GM23338 (cell line): ENCODE data around the gene RAD51B. TPM values are rescaled to one million over a fixed set of nuclear protein-coding genes. Genes with fewer than 3 reads are reported as not detected.

Source experiments
- ATAC-seq: fragments of 200-7000 bp; cut with Tn5 transposase; 3 replicates; pipeline ENCODE4 v1.9.1; 2020
- DNase-seq: peaks from one replicate; pipeline ENCODE4 v3.0.0-alpha.2; 2015; ENCODE audit warnings: low spot score
- H2AFZ ChIP-seq: fragments of 200-600 bp; sonication (generic); 2 replicates; pipeline ENCODE4 v1.8.0; 2016; ENCODE audit warnings: antibody characterized with exemption, mild to moderate bottlenecking, moderate library complexity
- H3F3A ChIP-seq: fragments of 200-600 bp; sonication (generic); replicated peaks from 2 replicates; pipeline ENCODE4 v1.8.0; 2017; ENCODE audit warnings: antibody characterized with exemption, mixed run types, low read depth
- H3K27ac ChIP-seq: fragments of 200-600 bp; sonication (generic); 2 replicates; pipeline ENCODE4 v1.6.1; 2016; ENCODE audit warnings: low read depth
- H3K27me3 ChIP-seq: fragments of 200-600 bp; sonication (generic); 2 replicates; pipeline ENCODE4 v1.8.0; 2016; ENCODE audit warnings: mild to moderate bottlenecking, mixed run types, moderate library complexity; ENCODE audit not compliant: insufficient read depth
- H3K36me3 ChIP-seq: fragments of 200-600 bp; sonication (generic); 2 replicates; pipeline ENCODE4 v1.8.0; 2016; ENCODE audit warnings: mild to moderate bottlenecking; ENCODE audit not compliant: insufficient read depth
- H3K4me1 ChIP-seq: fragments of 200-600 bp; sonication (generic); 2 replicates; pipeline ENCODE4 v1.8.0; 2016; ENCODE audit warnings: mild to moderate bottlenecking, moderate library complexity; ENCODE audit not compliant: insufficient read depth
- H3K4me2 ChIP-seq: fragments of 200-600 bp; sonication (generic); 2 replicates; pipeline ENCODE4 v1.7.1; 2017; ENCODE audit warnings: mixed run types
- H3K4me3 ChIP-seq: fragments of 200-600 bp; sonication (generic); 2 replicates; pipeline ENCODE4 v1.6.1; 2016; ENCODE audit warnings: mixed run types
- H3K79me2 ChIP-seq: fragments of 200-600 bp; sonication (generic); replicated peaks from 2 replicates; pipeline ENCODE4 v1.8.0; 2017; ENCODE audit warnings: mild to moderate bottlenecking; ENCODE audit not compliant: insufficient read depth
- H3K9me2 ChIP-seq: fragments of 200-600 bp; sonication (generic); 2 replicates; pipeline ENCODE4 v1.8.0; 2017; ENCODE audit not compliant: insufficient read depth
- H4K20me1 ChIP-seq: fragments of 200-600 bp; sonication (generic); replicated peaks from 2 replicates; pipeline ENCODE4 v1.8.0; 2017; ENCODE audit warnings: mild to moderate bottlenecking; ENCODE audit not compliant: insufficient read depth
- H3K27ac Mint-ChIP-seq: 2 replicates; pipeline ENCODE4 v1.8.0; 2020; ENCODE audit warnings: inconsistent platforms, mild to moderate bottlenecking, moderate library complexity, mixed read lengths
- H3K27me3 Mint-ChIP-seq: 3 replicates; pipeline ENCODE4 v1.8.0; 2022; ENCODE audit warnings: low read depth, mild to moderate bottlenecking, moderate library complexity, mixed read lengths, inconsistent platforms; ENCODE audit not compliant: insufficient read depth, poor library complexity
- H3K36me3 Mint-ChIP-seq: 3 replicates; pipeline ENCODE4 v1.8.0; 2021; ENCODE audit warnings: low read depth, mild to moderate bottlenecking, inconsistent platforms, moderate library complexity, mixed read lengths
- H3K4me1 Mint-ChIP-seq: 3 replicates; pipeline ENCODE4 v1.8.0; 2020; ENCODE audit warnings: mild to moderate bottlenecking, inconsistent platforms, mixed read lengths
- H3K4me3 Mint-ChIP-seq: 3 replicates; pipeline ENCODE4 v1.8.0; 2021; ENCODE audit warnings: moderate library complexity, mild to moderate bottlenecking, inconsistent platforms, mixed read lengths
- H3K9me3 Mint-ChIP-seq: 3 replicates; pipeline ENCODE4 v1.8.0; 2020; ENCODE audit warnings: moderate library complexity, mild to moderate bottlenecking, inconsistent platforms, mixed read lengths
- CREB1 ChIP-seq: fragments of 250-450 bp; sonication (Bioruptor Pico); IDR thresholded peaks from 2 replicates; pipeline ENCODE4 v1.5.0; 2020; ENCODE audit warnings: low read depth, mild to moderate bottlenecking, moderate library complexity
- ETS1 ChIP-seq: IDR thresholded peaks from 2 replicates; pipeline ENCODE4 v1.6.1; 2016; ENCODE audit warnings: antibody characterized with exemption
- EZH2 ChIP-seq: fragments of 200-600 bp; sonication (generic); IDR thresholded peaks from one replicate; pipeline ENCODE4 v1.8.0; 2017; ENCODE audit warnings: antibody characterized with exemption, mild to moderate bottlenecking, low read depth; ENCODE audit not compliant: unreplicated experiment
- EZH2phosphoT487 ChIP-seq: fragments of 200-600 bp; sonication (generic); IDR thresholded peaks from one replicate; pipeline ENCODE4 v1.8.1; 2018; ENCODE audit warnings: antibody characterized with exemption; ENCODE audit not compliant: unreplicated experiment
- JUNB ChIP-seq: IDR thresholded peaks from one replicate; pipeline ENCODE4 v1.6.1; 2016; ENCODE audit warnings: antibody characterized with exemption; ENCODE audit not compliant: unreplicated experiment
- NANOG ChIP-seq: IDR thresholded peaks from 2 replicates; pipeline ENCODE4 v1.6.1; 2016; ENCODE audit warnings: antibody characterized with exemption, borderline replicate concordance
- POLR2AphosphoS5 ChIP-seq: IDR thresholded peaks from 2 replicates; pipeline ENCODE4 v1.6.1; 2016; ENCODE audit warnings: antibody characterized with exemption, low read depth
- REST ChIP-seq: IDR thresholded peaks from one replicate; pipeline ENCODE4 v1.6.1; 2018; ENCODE audit warnings: antibody characterized with exemption; ENCODE audit not compliant: unreplicated experiment
- STAT1 ChIP-seq: IDR thresholded peaks from one replicate; pipeline ENCODE4 v1.6.1; 2016; ENCODE audit warnings: antibody characterized with exemption; ENCODE audit not compliant: unreplicated experiment
- ZNF114 ChIP-seq: fragments of 250-450 bp; sonication (Bioruptor Pico); IDR thresholded peaks from 2 replicates; pipeline ENCODE4 v1.5.0; 2020; ENCODE audit warnings: mild to moderate bottlenecking, moderate library complexity
- ZNF331 ChIP-seq: fragments of 250-450 bp; sonication (Bioruptor Pico); IDR thresholded peaks from 2 replicates; pipeline ENCODE4 v1.5.0; 2020; ENCODE audit warnings: low read depth, mild to moderate bottlenecking, moderate library complexity
- polyA plus RNA-seq: library from polyadenylated mRNA; unstranded; fragments of >200 nt; fragmentation: Nextera tagmentation; extraction: Ambion mirVana; gene quantifications from 2 replicates; pipeline ENCODE4 v1.2.1, GENCODE V29; 2016
- total RNA-seq: library from RNA; depleted of rRNA; stranded (reverse); fragments of >200 nt; shearing (Covaris generic); gene quantifications from 2 replicates; pipeline ENCODE4 v1.2.3, GENCODE V29; 2014
- TF ChIP-seq, protein P1 (sequence below), 2 experiments: fragments of 200-600 bp in 1 of 2; sonication (generic) in 1 of 2; conservative IDR thresholded peaks; 2 replicates each; pipeline versions ENCODE4 v1.5.1 to v1.6.1; 2016 to 2017; ENCODE audit warnings: antibody characterized with exemption in 2 of 2, low read depth in 2 of 2, mild to moderate bottlenecking in 2 of 2, moderate library complexity in 1 of 2

The RAD51B gene
- total and polyA plus RNA-seq, 2 experiments from 2014 or later: 15.7 to 29.1 TPM

DNA sequence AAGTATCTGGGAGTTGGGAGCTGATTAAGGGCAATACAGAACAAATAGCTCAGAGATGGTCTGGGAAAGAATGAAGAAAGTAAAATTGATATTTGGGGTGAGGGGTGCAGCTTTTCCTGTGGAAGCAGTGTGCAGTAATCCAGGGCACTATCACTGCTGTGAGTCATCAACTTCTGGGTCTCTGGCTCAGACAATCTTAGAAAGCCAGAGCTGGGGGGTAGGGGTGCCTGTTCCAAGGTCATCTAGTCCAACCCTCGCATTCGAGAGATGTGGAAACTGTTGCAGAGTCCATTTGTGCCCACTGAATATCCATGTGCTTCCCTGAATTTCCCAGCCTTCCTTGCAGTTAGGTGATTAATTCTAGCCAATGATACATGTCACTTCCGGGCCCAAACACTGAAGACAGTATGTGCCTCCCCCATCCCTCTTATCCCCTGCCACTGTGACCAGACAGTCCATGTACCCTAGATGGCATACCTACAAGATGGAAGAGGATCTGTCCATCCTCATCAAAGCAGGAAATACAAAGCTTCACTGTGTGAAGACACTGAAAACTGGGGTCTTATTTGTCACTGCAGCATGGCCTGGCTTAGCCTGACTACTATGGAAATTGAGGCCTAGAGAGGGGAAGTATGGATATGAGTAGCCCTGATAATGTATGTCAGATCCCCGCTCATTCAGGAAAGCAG lies 921.4 kb downstream of the RAD51B start:
- H3K4me2 ChIP-seq: no peak overlapping the region
- TF ChIP-seq EZH2 (no peak), ZNF331 (CRISPR knock-in tag) (no peak), STAT1 (no peak), NANOG (no peak)

GRCh38 chr14:68741477-68741791 lies 921.9 kb downstream of the RAD51B start:
- Mint-ChIP-seq H3K36me3 (no peaks in the 10 kb centered on the region; the same call in 2 of the 3 replicates), H3K27ac (no peak overlapping the region), H3K27me3 (peaks cover 12% of the 10 kb centered on the region), H3K9me3 (peaks cover 8% of the 10 kb centered on the region; the same call in 2 of the 3 replicates), H3K4me1 (peaks cover 14% of the 10 kb centered on the region; the same call in 2 of the 3 replicates), H3K4me3 (no peak overlapping the region)
- ATAC-seq (no peak), DNase-seq (no peak)
- Histone ChIP-seq H4K20me1 (no peaks in the 10 kb centered on the region), H3F3A (no peaks in the 10 kb centered on the region), H3K27ac (no peak overlapping the region), H3K4me3 (no peak overlapping the region), H3K79me2 (no peaks in the 10 kb centered on the region), H3K27me3 (no peaks in the 10 kb centered on the region), H3K4me1 (no peaks in the 10 kb centered on the region; the same call in none of the 2 replicates), H3K4me2 (no peak overlapping the region), H3K9me2 (no peaks in the 10 kb centered on the region), H2AFZ (no peak overlapping the region), H3K36me3 (no peaks in the 10 kb centered on the region)
- TF ChIP-seq POLR2AphosphoS5: no peak
- TF ChIP-seq CREB1 (CRISPR knock-in tag): no peak
- TF ChIP-seq STAT1: no peak
- no peak for TF ChIP-seq REST
- TF ChIP-seq EZH2phosphoT487: no peak
- no peak for TF ChIP-seq JUNB
- no peak for TF ChIP-seq ZNF114 (CRISPR knock-in tag)
- TF ChIP-seq NANOG: no peak
- TF ChIP-seq, protein P1, sequence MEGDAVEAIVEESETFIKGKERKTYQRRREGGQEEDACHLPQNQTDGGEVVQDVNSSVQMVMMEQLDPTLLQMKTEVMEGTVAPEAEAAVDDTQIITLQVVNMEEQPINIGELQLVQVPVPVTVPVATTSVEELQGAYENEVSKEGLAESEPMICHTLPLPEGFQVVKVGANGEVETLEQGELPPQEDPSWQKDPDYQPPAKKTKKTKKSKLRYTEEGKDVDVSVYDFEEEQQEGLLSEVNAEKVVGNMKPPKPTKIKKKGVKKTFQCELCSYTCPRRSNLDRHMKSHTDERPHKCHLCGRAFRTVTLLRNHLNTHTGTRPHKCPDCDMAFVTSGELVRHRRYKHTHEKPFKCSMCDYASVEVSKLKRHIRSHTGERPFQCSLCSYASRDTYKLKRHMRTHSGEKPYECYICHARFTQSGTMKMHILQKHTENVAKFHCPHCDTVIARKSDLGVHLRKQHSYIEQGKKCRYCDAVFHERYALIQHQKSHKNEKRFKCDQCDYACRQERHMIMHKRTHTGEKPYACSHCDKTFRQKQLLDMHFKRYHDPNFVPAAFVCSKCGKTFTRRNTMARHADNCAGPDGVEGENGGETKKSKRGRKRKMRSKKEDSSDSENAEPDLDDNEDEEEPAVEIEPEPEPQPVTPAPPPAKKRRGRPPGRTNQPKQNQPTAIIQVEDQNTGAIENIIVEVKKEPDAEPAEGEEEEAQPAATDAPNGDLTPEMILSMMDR (conservative IDR thresholded peaks at IDR 0.05; ENCODE audit: low read depth in 2 of 2): no peak
- TF ChIP-seq ZNF331 (CRISPR knock-in tag): no peak
- TF ChIP-seq ETS1: no peak
- TF ChIP-seq EZH2: no peak

More for the DNA sequence above, 921.4 kb downstream of the RAD51B start:
- no peak for ATAC-seq
- peaks cover 15% of the 10 kb centered on the region for H3K27me3 Mint-ChIP-seq
- no peaks in the 10 kb centered on the region for H4K20me1 ChIP-seq
- H3K4me1 ChIP-seq: no peaks in the 10 kb centered on the region; the same call in none of the 2 replicates
- no peaks in the 10 kb centered on the region for H3K36me3 ChIP-seq
- H3K27ac Mint-ChIP-seq: no peak overlapping the region
- H2AFZ ChIP-seq: no peak overlapping the region
- no peaks in the 10 kb centered on the region for H3K79me2 ChIP-seq
- H3K4me3 Mint-ChIP-seq: no peak overlapping the region
- H3K27me3 ChIP-seq: no peaks in the 10 kb centered on the region
- no peaks in the 10 kb centered on the region for H3F3A ChIP-seq
- no peaks in the 10 kb centered on the region for H3K9me2 ChIP-seq
- H3K4me1 Mint-ChIP-seq: peaks cover 19% of the 10 kb centered on the region
- H3K36me3 Mint-ChIP-seq: no peaks in the 10 kb centered on the region; the same call in 2 of the 3 replicates
- H3K4me3 ChIP-seq: no peak overlapping the region
- no peak overlapping the region for H3K27ac ChIP-seq
- DNase-seq: no peak
- peaks cover 8% of the 10 kb centered on the region; the same call in 2 of the 3 replicates for H3K9me3 Mint-ChIP-seq
